Activated T-helper 17 cell treated with anti-CD3 and anti-CD28 coated beads, Interleukin-2, amount 50 U/mL, for 72 hours (primary cell): Measurements from ENCODE around the gene FOLR1. TPM values are rescaled to one million over a fixed set of nuclear protein-coding genes. Genes with fewer than 3 reads are reported as not detected.
"Not testable (repeated sequence)": the region's sequence is repeated elsewhere in the genome, so short reads cannot be mapped to it uniquely, and the experiment has no call there.

Source experiments
- ATAC-seq: fragments of 150-1000 bp; cut with Tn5 transposase; replicated peaks from 2 replicates; pipeline ENCODE4 v1.10.0; 2021; ENCODE audit warnings: mild to moderate bottlenecking, moderate library complexity
- H3K27ac Mint-ChIP-seq: one replicate; pipeline ENCODE4 v1.8.0; 2022; ENCODE audit warnings: mixed read lengths
- H3K27me3 Mint-ChIP-seq: one replicate; pipeline ENCODE4 v1.8.0; 2022; ENCODE audit warnings: mixed read lengths
- H3K36me3 Mint-ChIP-seq: one replicate; pipeline ENCODE4 v1.8.0; 2022; ENCODE audit warnings: low read depth, mild to moderate bottlenecking, mixed read lengths
- H3K4me1 Mint-ChIP-seq: one replicate; pipeline ENCODE4 v1.8.0; 2022; ENCODE audit warnings: mixed read lengths
- H3K4me3 Mint-ChIP-seq: one replicate; pipeline ENCODE4 v1.8.0; 2022; ENCODE audit warnings: mild to moderate bottlenecking, mixed read lengths
- H3K9me3 Mint-ChIP-seq: one replicate; pipeline ENCODE4 v1.8.0; 2022; ENCODE audit warnings: mixed read lengths
- total RNA-seq, 2 donors: library from RNA; stranded (reverse); gene quantifications; one replicate each; pipeline ENCODE4 v1.2.3, GENCODE V29; 2022

Gene FOLR1
- not detected for total RNA-seq

DNA sequence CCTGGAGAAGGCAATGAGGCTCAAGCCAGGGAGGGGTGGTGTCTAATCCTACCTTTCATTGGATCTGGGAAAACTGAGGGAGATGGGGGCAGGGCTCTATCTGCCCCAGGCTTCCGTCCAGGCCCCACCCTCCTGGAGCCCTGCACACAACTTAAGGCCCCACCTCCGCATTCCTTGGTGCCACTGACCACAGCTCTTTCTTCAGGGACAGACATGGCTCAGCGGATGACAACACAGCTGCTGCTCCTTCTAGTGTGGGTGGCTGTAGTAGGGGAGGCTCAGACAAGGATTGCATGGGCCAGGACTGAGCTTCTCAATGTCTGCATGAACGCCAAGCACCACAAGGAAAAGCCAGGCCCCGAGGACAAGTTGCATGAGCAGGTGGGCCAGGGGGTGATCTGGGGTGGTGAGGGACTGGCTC, at the start of gene FOLR1:
TSS of gene FOLR1 (plus strand) at position 180 of the 421 bp plus-strand sequence. CDS start at position 214, 34 bp downstream.
- Mint-ChIP-seq H3K4me3 (no peak within 1 kb of the TSS), H3K4me1 (no peaks in the 10 kb centered on the region), H3K27ac (no peak within 1 kb of the TSS), H3K9me3 (no peaks in the 10 kb centered on the region), H3K36me3 (no peaks in the 10 kb centered on the region), H3K27me3 (no peaks in the 10 kb centered on the region)
- ATAC-seq = no peak

DNA sequence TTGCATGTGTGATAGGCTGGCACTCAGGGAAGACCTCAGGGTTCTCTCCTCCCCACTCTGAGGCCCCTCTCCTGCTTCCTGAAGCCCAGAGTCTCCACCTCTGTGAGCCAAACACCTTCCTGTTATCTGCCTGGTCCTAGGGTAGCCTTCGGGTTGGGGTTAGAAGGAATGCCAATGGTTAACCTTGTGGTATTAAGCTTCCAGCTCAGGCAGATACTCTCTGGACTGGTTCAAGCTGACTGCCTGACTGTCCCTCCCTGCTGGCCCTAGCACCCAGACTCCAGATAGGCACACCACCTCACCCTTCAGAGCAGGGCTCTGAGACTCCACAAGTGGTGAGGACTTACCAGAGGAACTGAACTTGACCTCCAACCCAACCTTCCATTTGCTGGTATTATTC, 49.4 kb upstream of the FOLR1 start:
- H3K36me3 Mint-ChIP-seq, H3K27me3 Mint-ChIP-seq, H3K4me3 Mint-ChIP-seq, H3K9me3 Mint-ChIP-seq, ATAC-seq, H3K27ac Mint-ChIP-seq: not testable (repeated sequence)
- peaks cover 23% of the 10 kb centered on the region for H3K4me1 Mint-ChIP-seq

DNA sequence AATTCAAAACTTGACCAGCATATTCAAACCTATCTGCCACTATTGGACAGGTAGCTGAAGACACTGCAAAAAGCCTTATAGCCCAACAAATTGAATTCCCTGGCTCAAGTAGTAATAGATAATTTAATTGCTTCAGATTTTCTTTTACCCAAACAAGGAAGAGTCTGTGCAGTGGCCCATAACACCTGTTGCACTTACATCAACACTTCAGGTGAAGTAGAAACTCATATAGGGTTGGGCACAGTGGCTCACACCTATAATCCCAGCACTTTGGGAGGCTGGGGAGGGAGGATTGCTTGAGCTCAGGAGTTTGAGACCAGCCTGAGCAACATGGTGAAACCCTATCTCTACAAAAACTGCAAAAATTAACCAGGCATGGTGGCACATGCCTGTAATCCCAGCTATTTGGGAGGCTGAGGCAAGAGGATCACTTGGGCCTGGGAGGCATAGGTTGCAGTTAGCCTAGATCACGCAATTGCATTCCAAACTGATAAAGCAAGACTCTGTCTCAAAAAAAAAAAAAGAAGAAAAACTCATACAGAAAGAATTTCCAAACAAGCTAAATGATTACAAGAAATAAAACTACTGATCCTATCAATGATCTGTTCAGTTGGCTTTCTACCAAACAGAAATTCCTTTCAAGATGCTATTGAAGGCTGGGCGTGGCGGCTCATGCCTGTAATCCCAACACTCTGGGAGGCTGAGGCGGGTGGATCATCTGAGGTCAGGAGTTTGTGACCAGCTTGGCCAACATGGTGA, 47.0 kb upstream of the FOLR1 start:
- Mint-ChIP-seq H3K36me3 (no peaks in the 10 kb centered on the region), H3K4me1 (peaks cover 19% of the 10 kb centered on the region), H3K27me3 (peaks cover 4% of the 10 kb centered on the region), H3K4me3 (no peak overlapping the region), H3K27ac (no peak overlapping the region), H3K9me3 (no peaks in the 10 kb centered on the region)
- no peak for ATAC-seq

DNA sequence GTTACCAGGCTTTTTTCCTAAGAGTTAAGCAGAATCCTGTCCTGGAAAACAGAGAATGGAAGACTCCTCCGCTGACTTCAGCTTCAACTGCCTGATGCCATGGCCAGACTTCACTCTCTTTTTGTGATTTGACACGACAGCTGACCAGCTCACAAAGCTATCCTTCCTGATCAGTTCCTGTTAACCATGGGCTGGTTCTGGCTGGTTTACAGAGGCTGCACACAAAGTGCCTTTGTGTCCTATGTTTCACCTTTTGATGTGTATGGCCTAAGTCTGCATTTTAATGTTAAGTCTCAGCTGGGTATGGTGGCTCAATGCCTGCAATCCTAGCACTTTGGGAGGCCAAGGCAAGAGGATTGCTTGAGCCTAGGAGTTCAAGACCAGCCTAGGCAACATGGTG, 45.3 kb upstream of the FOLR1 start:
- Mint-ChIP-seq H3K4me1 (peaks cover 8% of the 10 kb centered on the region), H3K36me3 (no peaks in the 10 kb centered on the region), H3K9me3 (no peaks in the 10 kb centered on the region), H3K4me3 (no peak overlapping the region), H3K27me3 (peaks cover 4% of the 10 kb centered on the region), H3K27ac (no peak overlapping the region)
- ATAC-seq = no peak

DNA sequence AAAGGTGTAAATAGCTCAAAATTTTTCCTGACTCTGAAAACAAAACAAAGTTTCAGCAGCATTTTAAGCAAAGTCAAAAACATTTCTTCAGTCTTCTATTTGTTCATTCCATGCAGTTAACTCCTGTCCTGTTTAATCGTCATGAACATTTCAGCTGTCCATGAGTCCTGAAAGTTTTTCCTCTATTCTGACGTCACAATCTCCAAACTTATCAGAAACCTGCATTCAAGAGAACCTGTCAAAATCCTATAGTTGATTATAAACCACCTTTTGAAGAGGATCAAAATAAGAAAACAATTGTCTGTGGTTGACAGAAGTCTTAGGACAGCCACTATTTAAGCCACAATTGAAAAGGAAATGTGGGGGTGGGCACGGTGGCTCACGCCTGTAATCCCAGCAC, 41.1 kb upstream of the FOLR1 start:
- Mint-ChIP-seq H3K9me3 (no peaks in the 10 kb centered on the region), H3K4me1 (no peaks in the 10 kb centered on the region), H3K27me3 (peaks cover 7% of the 10 kb centered on the region), H3K27ac (no peak overlapping the region), H3K36me3 (no peaks in the 10 kb centered on the region), H3K4me3 (no peak overlapping the region)
- no peak for ATAC-seq

DNA sequence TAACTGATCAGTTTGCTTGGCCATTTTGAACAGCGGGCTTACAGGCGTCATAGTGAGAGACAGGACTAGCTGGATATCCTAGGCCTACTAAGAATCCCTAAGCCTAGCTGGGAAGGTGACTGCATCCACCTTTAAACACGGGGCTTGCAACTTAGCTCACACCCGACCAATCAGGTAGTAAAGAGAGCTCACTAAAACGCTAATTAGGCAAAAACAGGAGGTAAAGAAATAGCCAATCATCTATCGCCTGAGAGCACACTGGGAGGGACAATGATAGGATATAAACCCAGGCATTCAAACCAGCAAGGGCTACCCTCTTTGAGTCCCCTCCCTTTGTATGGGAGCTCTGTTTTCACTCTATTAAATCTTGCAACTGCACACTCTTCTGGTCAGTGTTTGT, 38.1 kb upstream of the FOLR1 start:
- H3K27ac Mint-ChIP-seq, H3K4me3 Mint-ChIP-seq, H3K9me3 Mint-ChIP-seq, H3K36me3 Mint-ChIP-seq, H3K4me1 Mint-ChIP-seq, H3K27me3 Mint-ChIP-seq, ATAC-seq: not testable (repeated sequence)

DNA sequence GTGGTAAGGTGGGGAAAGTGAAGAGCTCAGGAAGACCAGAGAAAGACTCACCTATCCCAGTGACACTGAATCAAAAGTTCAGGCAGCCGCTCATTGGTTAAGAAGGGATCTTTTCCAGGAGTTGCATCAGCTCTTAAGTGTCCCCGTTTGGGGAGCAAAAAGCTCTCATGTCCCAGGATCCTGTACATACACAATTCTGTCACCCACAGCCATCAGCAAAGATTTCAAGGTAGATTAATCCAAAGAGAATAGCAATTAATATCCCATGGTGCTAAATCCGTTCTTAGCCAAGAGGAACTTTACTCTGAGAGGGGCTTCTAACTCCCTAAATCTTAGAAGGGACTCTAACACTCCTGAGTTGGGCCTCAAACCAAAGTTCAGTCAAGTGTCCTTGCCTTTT, 37.1 kb upstream of the FOLR1 start:
- Mint-ChIP-seq H3K27me3 (peaks cover 13% of the 10 kb centered on the region), H3K27ac (no peak overlapping the region), H3K36me3 (no peaks in the 10 kb centered on the region), H3K4me3 (no peak overlapping the region), H3K4me1 (no peaks in the 10 kb centered on the region), H3K9me3 (no peaks in the 10 kb centered on the region)
- ATAC-seq = no peak

DNA sequence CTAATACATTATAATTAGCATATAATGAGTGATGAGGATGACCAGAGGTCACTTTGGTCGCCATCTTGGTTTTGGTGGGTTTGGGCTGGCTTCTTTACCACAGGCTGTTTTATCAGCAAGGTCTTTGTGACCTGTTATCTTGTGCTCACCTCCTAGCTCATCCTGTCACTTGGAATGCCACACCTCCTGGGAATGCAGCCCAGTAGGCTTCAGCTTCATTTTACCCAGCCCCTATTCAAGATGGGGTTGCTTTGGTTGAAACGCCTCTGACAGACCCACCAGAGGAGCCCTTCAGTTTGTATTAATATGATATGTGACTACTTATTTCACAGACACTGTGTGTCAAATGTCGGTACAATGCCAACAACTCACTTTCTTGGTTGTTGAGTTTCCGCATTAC, 36.2 kb upstream of the FOLR1 start:
- ATAC-seq = no peak
- no peak overlapping the region for H3K27ac Mint-ChIP-seq
- no peaks in the 10 kb centered on the region for H3K4me1 Mint-ChIP-seq
- no peak overlapping the region for H3K4me3 Mint-ChIP-seq
- no peaks in the 10 kb centered on the region for H3K36me3 Mint-ChIP-seq
- no peaks in the 10 kb centered on the region for H3K9me3 Mint-ChIP-seq
- peaks cover 17% of the 10 kb centered on the region for H3K27me3 Mint-ChIP-seq

DNA sequence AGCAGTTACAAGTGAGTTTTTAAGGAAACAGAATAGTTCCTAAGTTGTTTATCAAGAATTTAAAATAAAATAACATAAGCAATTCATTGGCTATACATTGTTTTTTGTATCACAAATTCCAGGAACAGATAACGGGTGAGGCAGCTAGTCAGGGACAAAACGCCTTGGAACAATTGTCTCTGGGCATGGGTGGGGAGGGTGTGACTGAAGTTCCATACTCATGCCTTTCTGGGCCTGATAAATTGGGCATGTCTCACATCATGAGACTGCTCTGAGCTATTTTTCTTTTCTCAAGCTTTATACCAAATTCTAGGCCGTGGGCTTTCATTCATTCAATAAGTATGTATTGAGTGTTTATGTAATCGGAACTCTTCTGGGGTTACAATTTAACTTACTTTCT, 34.8 kb upstream of the FOLR1 start:
- Mint-ChIP-seq H3K27me3 (peaks cover 21% of the 10 kb centered on the region), H3K27ac (no peak overlapping the region), H3K36me3 (no peaks in the 10 kb centered on the region), H3K4me1 (no peaks in the 10 kb centered on the region), H3K9me3 (no peaks in the 10 kb centered on the region), H3K4me3 (no peak overlapping the region)
- ATAC-seq = no peak

DNA sequence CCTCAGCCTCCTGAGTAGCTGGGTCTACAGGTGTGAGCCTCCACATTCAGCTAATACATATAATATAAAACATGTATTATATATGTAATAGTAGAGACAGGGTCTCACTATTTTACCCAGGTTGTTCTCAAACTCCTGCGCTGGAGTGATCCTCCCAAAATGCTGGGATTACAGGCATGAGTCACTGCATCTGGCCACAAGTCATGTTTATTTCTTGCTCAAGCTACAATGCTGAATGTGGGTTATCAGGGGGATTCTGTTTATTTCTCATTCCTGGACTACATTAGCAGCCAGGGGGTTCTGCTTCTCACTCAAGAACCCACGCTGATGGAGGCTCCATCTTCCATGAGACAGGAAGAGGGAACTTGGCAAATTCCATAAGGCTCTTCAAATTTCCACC, 31.6 kb upstream of the FOLR1 start:
- peaks cover 21% of the 10 kb centered on the region for H3K27me3 Mint-ChIP-seq
- H3K4me3 Mint-ChIP-seq = no peak overlapping the region
- no peaks in the 10 kb centered on the region for H3K36me3 Mint-ChIP-seq
- H3K4me1 Mint-ChIP-seq = no peaks in the 10 kb centered on the region
- no peak overlapping the region for H3K27ac Mint-ChIP-seq
- no peaks in the 10 kb centered on the region for H3K9me3 Mint-ChIP-seq
- ATAC-seq = no peak

DNA sequence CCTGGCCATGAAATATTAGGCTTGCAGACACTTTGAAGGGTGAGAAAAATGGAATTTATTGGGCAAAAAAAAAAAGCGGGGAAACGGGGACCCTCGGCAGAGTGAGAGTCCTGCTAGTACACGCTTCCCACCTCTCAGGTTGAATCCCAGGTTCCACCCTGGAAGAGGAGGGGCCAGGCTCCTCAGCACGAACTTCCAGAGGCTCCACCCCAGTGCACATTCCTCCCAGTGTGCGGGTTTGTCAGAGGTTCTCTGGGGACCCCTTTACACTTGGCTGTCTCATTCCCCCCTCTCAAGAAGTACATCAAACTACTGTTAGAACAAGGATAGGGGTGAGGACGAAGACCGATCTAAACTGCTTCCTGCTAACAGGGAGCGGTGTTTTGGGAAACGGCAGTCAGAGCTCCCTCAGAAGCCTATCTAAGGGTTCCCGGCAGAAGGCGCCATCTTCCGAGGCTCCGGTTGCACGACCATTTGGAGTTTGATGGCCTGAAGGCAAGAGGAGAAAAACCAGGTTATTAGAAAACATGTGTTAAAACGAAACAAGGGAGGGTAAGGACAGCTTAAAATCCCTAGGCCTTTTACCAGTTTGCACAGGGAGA, 28.9 kb upstream of the FOLR1 start:
- Mint-ChIP-seq H3K27me3 (peaks cover 21% of the 10 kb centered on the region), H3K4me3 (no peak overlapping the region), H3K36me3 (no peaks in the 10 kb centered on the region), H3K4me1 (no peaks in the 10 kb centered on the region), H3K9me3 (no peaks in the 10 kb centered on the region), H3K27ac (no peak overlapping the region)
- no peak for ATAC-seq

DNA sequence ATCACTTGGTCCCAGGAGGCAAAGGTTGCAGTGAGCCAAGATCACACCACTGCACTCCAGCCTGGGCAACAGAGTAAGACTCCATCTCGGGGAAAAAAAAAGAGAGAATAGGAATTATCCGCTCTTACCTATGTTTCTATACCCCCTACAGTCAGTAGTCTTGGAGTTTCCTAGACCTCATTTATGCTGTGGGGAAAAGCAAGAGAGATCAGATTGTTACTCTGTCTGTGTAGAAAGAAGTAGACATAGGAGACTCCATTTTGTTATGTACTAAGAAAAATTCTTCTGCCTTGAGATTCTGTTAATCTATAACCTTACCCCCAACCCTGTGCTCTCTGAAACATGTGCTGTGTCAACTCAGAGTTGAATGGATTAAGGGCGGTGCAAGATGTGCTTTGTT, 27.8 kb upstream of the FOLR1 start:
- not testable (repeated sequence) for H3K4me3 Mint-ChIP-seq, H3K9me3 Mint-ChIP-seq, H3K27ac Mint-ChIP-seq, H3K36me3 Mint-ChIP-seq, H3K4me1 Mint-ChIP-seq, ATAC-seq
- H3K27me3 Mint-ChIP-seq = peaks cover 18% of the 10 kb centered on the region

DNA sequence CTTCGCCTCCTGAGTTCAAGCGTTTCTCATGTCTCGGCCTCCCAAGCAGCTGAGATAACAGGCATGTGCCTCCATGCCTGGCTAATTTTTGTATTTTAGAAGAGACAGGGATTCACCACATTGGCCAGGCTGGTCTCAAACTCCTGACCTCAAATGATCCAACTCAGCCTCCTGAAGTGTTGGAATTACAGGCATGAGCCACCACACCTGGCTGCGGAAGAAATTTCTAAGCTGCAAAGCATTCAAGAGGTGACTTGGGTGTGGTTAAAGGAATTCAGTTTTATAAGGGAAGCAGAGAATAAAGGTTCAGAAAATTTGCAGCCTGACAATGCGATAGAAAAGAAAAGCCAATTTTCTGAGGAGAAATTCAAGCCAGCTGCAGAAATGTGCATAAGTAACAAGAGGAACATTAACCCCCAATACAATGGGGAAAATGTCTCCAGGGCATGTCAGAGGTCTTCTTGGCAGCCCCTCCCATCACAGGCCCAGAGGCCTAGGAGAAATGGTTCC, 22.8 kb upstream of the FOLR1 start:
- not testable (repeated sequence) for H3K9me3 Mint-ChIP-seq, H3K27me3 Mint-ChIP-seq, H3K27ac Mint-ChIP-seq, H3K4me3 Mint-ChIP-seq, ATAC-seq, H3K36me3 Mint-ChIP-seq, H3K4me1 Mint-ChIP-seq

DNA sequence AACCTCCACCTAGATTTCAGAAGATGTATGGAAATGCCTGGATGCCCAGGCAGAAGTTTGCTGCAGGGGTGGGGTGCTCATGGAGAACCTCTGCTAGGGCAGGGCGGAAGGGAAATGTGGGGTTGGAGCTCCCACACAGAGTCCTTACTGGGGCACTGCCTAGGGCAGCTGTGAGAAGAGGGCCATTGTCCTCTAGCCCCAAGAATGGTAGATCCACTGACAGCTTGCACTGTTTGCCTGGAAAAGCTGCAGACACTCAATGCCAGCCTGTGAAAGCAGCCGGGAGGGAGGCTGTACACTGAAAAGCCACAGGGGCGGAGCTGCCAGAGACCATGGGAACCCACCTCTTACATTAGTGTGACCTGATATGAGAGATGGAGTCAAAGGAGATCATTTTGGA, 22.2 kb upstream of the FOLR1 start:
- H3K27me3 Mint-ChIP-seq, H3K9me3 Mint-ChIP-seq, H3K4me3 Mint-ChIP-seq, H3K36me3 Mint-ChIP-seq, H3K4me1 Mint-ChIP-seq, H3K27ac Mint-ChIP-seq, ATAC-seq: not testable (repeated sequence)

DNA sequence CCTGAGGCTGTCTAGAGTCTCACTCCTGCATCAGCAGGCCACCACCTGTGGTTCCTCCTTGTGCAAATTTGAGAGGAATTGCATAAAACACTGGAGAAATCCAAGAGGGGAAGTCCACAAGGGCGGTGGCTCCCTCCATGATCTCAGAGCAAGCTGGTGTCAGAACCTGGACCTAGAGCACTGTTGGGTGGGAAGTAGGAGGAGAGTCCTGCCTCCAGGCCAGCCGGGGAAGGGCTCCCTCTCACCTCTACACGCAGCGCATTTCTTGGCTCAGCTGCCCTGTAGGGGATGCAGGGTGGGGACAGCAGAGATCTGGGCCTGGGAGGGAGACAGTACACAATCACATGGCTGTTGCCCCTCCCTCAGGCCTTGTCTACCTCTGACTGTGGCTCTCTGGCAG, 19.9 kb upstream of the FOLR1 start:
- H3K9me3 Mint-ChIP-seq, H3K4me1 Mint-ChIP-seq, H3K27ac Mint-ChIP-seq, ATAC-seq, H3K27me3 Mint-ChIP-seq, H3K36me3 Mint-ChIP-seq, H3K4me3 Mint-ChIP-seq: not testable (repeated sequence)
